Right hindlimb (tissue), 1 donor: Measurements from ENCODE around the gene ZNF491.
"Not testable (repeated sequence)": the region's sequence is repeated elsewhere in the genome, so short reads cannot be mapped to it uniquely, and the experiment has no call there.

Experiments used
- DNase-seq: peaks from one replicate; pipeline ENCODE4 v3.0.0-alpha.2; 2018

The ZNF491 gene

GRCh38 chr19:11807099-11807380 lies 8.7 kb downstream of the ZNF491 start:
- DNase-seq, result no peak

GRCh38 chr19:11813703-11814028 lies 15.3 kb downstream of the ZNF491 start:
- no peak for DNase-seq

GRCh38 chr19:11814029-11814699 lies 15.8 kb downstream of the ZNF491 start, which contains the start of gene ZNF440:
ZNF440 (plus strand) TSS chr19:11814273; CDS start chr19:11814448, 175 bp downstream.
- DNase-seq, result peak; percentile 97

GRCh38 chr19:11814700-11815035 lies 16.3 kb downstream of the ZNF491 start:
- no peak for DNase-seq

GRCh38 chr19:11821474-11822109 lies 23.3 kb downstream of the ZNF491 start:
- DNase-seq, result no peak

- DNase-seq, result not testable (repeated sequence)
Measured at GRCh38 chr19:11828957-11829876, 30.9 kb downstream of the ZNF491 start.

GRCh38 chr19:11832253-11832912 lies 34.1 kb downstream of the ZNF491 start:
- DNase-seq, result no peak

GRCh38 chr19:11833541-11833940 lies 35.2 kb downstream of the ZNF491 start:
- DNase-seq, result no peak

- DNase-seq, result not testable (repeated sequence)
Measured at GRCh38 chr19:11835626-11836066, 37.3 kb downstream of the ZNF491 start.

GRCh38 chr19:11843722-11844121 lies 45.4 kb downstream of the ZNF491 start:
- DNase-seq, result no peak

GRCh38 chr19:11847615-11848014 lies 49.3 kb downstream of the ZNF491 start:
- not testable (repeated sequence) for DNase-seq

- DNase-seq, result no peak
Measured at GRCh38 chr19:11848200-11848593, 49.9 kb downstream of the ZNF491 start.

GRCh38 chr19:11848594-11849469 lies 50.5 kb downstream of the ZNF491 start, which contains the start of gene ZNF439:
ZNF439 (plus strand) TSS chr19:11848726; CDS start chr19:11848868, 142 bp downstream.
- peak; percentile 90 for DNase-seq

GRCh38 chr19:11850289-11850688 lies 52.0 kb downstream of the ZNF491 start:
- DNase-seq, result not testable (repeated sequence)

GRCh38 chr19:11853358-11853757 lies 55.0 kb downstream of the ZNF491 start:
- DNase-seq, result no peak

GRCh38 chr19:11856596-11857250 lies 58.4 kb downstream of the ZNF491 start:
- DNase-seq, result no peak
